Stomach (tissue), 4 donors: Measurements from ENCODE around the gene FAM8A1.

Source experiments
- CTCF ChIP-seq, 7 experiments: fragments of 450-650 bp in 4 of 7; fragments of 200-600 bp in 3 of 7; sonication (generic) in 3 of 7; IDR thresholded peaks; one replicate each; pipeline ENCODE4 v1.5.1; 2016 to 2019; ENCODE audit warnings: antibody characterized with exemption in 7 of 7, control low read depth in 2 of 7, mild to moderate bottlenecking in 1 of 7
- EP300 ChIP-seq: sonication (generic); formaldehyde crosslinking; IDR thresholded peaks from one replicate; pipeline ENCODE4 v1.6.1; 2017; ENCODE audit warnings: antibody characterized with exemption
- POLR2A ChIP-seq, 4 donors: fragments of 450-650 bp; IDR thresholded peaks; one replicate each; pipeline ENCODE4 v1.6.1; 2016; ENCODE audit warnings: antibody characterized with exemption in 4 of 4, control low read depth in 2 of 4, mild to moderate bottlenecking in 1 of 4, moderate library complexity in 1 of 4
- POLR2AphosphoS5 ChIP-seq, 3 donors: sonication (generic); formaldehyde crosslinking; IDR thresholded peaks; one replicate each; pipeline ENCODE4 v1.6.1; 2016; ENCODE audit warnings: antibody characterized with exemption in 3 of 3

DNA sequence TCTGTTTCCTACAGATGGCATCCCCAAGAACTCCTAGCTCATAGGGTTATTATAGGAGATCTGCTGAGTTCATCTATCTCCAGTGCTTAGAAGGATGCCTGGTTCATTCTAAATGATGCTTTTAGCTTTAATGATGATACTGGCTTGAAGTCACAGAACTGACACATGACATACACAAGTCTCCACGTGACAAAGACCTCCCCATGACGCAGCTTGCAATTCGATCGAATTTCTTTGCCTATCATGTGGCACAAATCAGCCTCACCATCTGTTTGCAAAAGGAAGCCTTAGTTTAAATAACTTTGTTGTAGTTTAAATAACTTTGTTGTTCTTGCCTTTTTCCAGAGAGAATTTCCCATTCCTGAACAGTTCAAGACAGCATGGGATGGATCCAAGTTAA, 44.1 kb upstream of the FAM8A1 start:
- TF ChIP-seq CTCF (IDR thresholded peaks at IDR 0.05) (no peak), POLR2A (IDR thresholded peaks at IDR 0.05) (no peak), EP300 (no peak), POLR2AphosphoS5 (IDR thresholded peaks at IDR 0.05) (no peak)
